Large intestine (tissue), 12 donors: ENCODE data around the gene GPRASP1. TPM values are rescaled to one million over a fixed set of nuclear protein-coding genes. Genes with fewer than 3 reads are reported as not detected.

ENCODE experiments used
- DNase-seq, 2 donors: peaks; one replicate each; pipeline versions ENCODE4 v3.0.0 to v3.0.0-alpha.2; 2013
- H3K27ac ChIP-seq: one replicate; pipeline ENCODE4 v1.5.1; 2013; ENCODE audit warnings: low read length
- H3K27me3 ChIP-seq: 2 replicates; pipeline ENCODE4 v1.6.1; 2013; ENCODE audit warnings: low read length; ENCODE audit not compliant: control insufficient read depth, insufficient read depth
- H3K36me3 ChIP-seq: 2 replicates; pipeline ENCODE4 v1.6.1; 2013; ENCODE audit warnings: low read length; ENCODE audit not compliant: control insufficient read depth, insufficient read depth
- H3K4me1 ChIP-seq: one replicate; pipeline ENCODE4 v1.6.1; 2013; ENCODE audit warnings: low read length; ENCODE audit not compliant: control insufficient read depth, insufficient read depth
- H3K4me3 ChIP-seq: one replicate; pipeline ENCODE4 v1.5.1; 2013; ENCODE audit warnings: low read length
- H3K9me3 ChIP-seq: one replicate; pipeline ENCODE4 v1.6.1; 2013; ENCODE audit warnings: mild to moderate bottlenecking, low read depth, low read length, moderate library complexity; ENCODE audit not compliant: control insufficient read depth
- WGBS: methylation state at CpG from one replicate; pipeline ENCODE4 v1.1.5; 2013; ENCODE audit warnings: low lambda C conversion rate; ENCODE audit not compliant: insufficient coverage; 5-methylcytosine and 5-hydroxymethylcytosine counted together
- long read RNA-seq, 11 donors: transcript quantifications; one replicate each; lab custom pipeline, GENCODE V29; 2026
- polyA plus RNA-seq: library from polyadenylated mRNA; unstranded; fragments of 120-200 nt; gene quantifications from one replicate; pipeline ENCODE4 v1.2.1, GENCODE V29; 2013

The GPRASP1 gene, protein sequence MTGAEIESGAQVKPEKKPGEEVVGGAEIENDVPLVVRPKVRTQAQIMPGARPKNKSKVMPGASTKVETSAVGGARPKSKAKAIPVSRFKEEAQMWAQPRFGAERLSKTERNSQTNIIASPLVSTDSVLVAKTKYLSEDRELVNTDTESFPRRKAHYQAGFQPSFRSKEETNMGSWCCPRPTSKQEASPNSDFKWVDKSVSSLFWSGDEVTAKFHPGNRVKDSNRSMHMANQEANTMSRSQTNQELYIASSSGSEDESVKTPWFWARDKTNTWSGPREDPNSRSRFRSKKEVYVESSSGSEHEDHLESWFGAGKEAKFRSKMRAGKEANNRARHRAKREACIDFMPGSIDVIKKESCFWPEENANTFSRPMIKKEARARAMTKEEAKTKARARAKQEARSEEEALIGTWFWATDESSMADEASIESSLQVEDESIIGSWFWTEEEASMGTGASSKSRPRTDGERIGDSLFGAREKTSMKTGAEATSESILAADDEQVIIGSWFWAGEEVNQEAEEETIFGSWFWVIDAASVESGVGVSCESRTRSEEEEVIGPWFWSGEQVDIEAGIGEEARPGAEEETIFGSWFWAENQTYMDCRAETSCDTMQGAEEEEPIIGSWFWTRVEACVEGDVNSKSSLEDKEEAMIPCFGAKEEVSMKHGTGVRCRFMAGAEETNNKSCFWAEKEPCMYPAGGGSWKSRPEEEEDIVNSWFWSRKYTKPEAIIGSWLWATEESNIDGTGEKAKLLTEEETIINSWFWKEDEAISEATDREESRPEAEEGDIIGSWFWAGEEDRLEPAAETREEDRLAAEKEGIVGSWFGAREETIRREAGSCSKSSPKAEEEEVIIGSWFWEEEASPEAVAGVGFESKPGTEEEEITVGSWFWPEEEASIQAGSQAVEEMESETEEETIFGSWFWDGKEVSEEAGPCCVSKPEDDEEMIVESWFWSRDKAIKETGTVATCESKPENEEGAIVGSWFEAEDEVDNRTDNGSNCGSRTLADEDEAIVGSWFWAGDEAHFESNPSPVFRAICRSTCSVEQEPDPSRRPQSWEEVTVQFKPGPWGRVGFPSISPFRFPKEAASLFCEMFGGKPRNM (N-terminal part only)
- polyA plus RNA-seq: 13.8 TPM
- long read RNA-seq, donor 1: 0 reads
- long read RNA-seq, donor 2: 0 reads
- long read RNA-seq, donor 3, full-length matches to known transcripts: 3 of 3 reads
- long read RNA-seq, donor 3, partial matches to known transcripts: 0 of 3 reads
- long read RNA-seq, donor 3, other reads (novel, unspliced or antisense): 0 of 3 reads
- long read RNA-seq, donor 4: 0 reads
- long read RNA-seq, donor 5, full-length matches to known transcripts: 1 of 1 reads
- long read RNA-seq, donor 5, partial matches to known transcripts: 0 of 1 reads
- long read RNA-seq, donor 5, other reads (novel, unspliced or antisense): 0 of 1 reads
- long read RNA-seq, donor 6: 0 reads
- long read RNA-seq, donor 7, full-length matches to known transcripts: 1 of 1 reads
- long read RNA-seq, donor 7, partial matches to known transcripts: 0 of 1 reads
- long read RNA-seq, donor 7, other reads (novel, unspliced or antisense): 0 of 1 reads
- long read RNA-seq, donor 8, full-length matches to known transcripts: 1 of 1 reads
- long read RNA-seq, donor 8, partial matches to known transcripts: 0 of 1 reads
- long read RNA-seq, donor 8, other reads (novel, unspliced or antisense): 0 of 1 reads
- long read RNA-seq, donor 9: 0 reads
- long read RNA-seq, donor 10, full-length matches to known transcripts: 1 of 1 reads
- long read RNA-seq, donor 10, partial matches to known transcripts: 0 of 1 reads
- long read RNA-seq, donor 10, other reads (novel, unspliced or antisense): 0 of 1 reads
- long read RNA-seq, donor 11: 0 reads

DNA sequence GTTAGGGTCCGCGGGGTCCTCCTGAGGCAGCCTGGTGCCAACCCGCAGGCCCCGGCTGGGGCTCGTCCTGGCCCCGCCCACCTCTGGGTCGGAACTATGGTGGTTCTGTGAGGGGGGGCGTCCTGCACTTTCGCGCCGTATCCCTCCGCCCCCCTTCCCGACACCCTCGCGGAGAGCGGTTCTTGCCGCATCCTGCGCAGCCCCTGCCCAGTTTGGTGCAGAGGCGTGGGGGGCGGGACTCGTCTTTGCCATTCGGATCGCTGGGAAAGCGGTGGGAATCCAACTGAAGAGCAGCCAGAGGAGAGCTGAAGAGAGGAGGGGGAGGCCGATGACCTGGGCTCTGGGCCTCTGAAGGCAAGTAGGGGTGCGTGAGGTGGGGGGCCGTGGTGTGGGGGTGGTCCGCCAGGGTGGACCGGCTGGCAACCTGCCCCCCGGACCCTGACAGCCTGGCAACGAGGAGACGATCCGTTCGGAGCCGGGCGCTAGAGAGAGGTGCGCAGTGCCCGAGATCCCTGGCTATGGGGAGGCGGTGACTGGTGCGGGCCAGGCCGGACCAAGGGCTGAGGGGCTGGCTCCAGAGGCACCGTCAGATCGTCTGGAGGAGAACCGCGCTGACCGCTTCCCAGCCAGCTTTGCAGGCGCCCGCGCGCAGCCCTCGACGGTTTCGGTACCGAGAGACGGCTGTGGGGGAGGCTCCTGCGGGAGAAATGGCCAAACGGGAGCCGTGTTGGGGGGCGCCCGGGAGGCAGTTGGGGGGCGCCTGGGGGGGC, at the start of gene GPRASP1:
Gene GPRASP1, plus strand, starts transcription at position 242 of the 770 bp plus-strand sequence. CDS start 2,431 bp downstream, outside the sequence.
- peak within 1 kb of the TSS; percentile 40 for H3K27ac ChIP-seq
- peaks cover 3% of the 10 kb centered on the region for H3K4me1 ChIP-seq
- H3K27me3 ChIP-seq: no peaks in the 10 kb centered on the region
- WGBS: no CpG with 5 or more reads among the region's 61 CpGs
- H3K36me3 ChIP-seq: no peaks in the 10 kb centered on the region
- H3K4me3 ChIP-seq: peak within 1 kb of the TSS; percentile 74
- no peaks in the 10 kb centered on the region for H3K9me3 ChIP-seq
- peak in 1 of 2 donors; percentile 58 for DNase-seq

GRCh38 chrX:102604327-102604726, 47.0 kb upstream of the GPRASP1 start:
- Histone ChIP-seq H3K27ac (no peak overlapping the region), H3K9me3 (no peaks in the 10 kb centered on the region), H3K27me3 (no peaks in the 10 kb centered on the region), H3K36me3 (peaks cover 16% of the 10 kb centered on the region), H3K4me1 (peaks cover 4% of the 10 kb centered on the region), H3K4me3 (no peak overlapping the region)
- no CpG with 5 or more reads among the region's 1 CpG for WGBS
- DNase-seq: no peak

- WGBS: no CpG with 5 or more reads among the region's 1 CpG
- H3K4me3 ChIP-seq: no peak overlapping the region
- peaks cover 16% of the 10 kb centered on the region for H3K36me3 ChIP-seq
- peaks cover 2% of the 10 kb centered on the region for H3K4me1 ChIP-seq
- no peak overlapping the region for H3K27ac ChIP-seq
- no peak for DNase-seq
- no peaks in the 10 kb centered on the region for H3K27me3 ChIP-seq
- no peaks in the 10 kb centered on the region for H3K9me3 ChIP-seq
Measured at GRCh38 chrX:102606115-102606514, 45.2 kb upstream of the GPRASP1 start.

DNA sequence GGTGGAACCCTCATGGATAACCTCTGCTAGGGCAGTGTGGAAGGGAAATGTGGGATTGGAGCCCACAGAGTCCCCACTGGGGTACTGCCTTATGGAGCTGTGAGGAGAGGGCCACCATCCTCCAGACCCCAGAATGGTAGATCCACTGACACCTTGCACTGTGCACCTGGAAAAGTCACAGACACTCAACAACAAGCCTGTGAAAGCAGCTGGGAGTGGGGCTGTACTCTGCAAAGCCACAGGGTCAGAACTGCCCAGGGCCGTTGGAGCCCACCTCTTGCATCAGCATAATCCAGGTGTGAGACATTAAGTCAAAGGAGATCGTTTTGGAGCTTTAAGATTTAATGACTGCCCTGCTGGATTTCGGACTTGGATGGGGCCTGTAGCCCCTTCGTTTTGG, 40.4 kb upstream of the GPRASP1 start:
- H3K36me3 ChIP-seq: no peaks in the 10 kb centered on the region
- H3K9me3 ChIP-seq: no peaks in the 10 kb centered on the region
- no CpG with 5 or more reads among the region's 4 CpGs for WGBS
- no peak for DNase-seq
- H3K27me3 ChIP-seq: no peaks in the 10 kb centered on the region
- no peak overlapping the region for H3K4me3 ChIP-seq
- H3K27ac ChIP-seq: no peak overlapping the region
- H3K4me1 ChIP-seq: no peaks in the 10 kb centered on the region

GRCh38 chrX:102624105-102624504, 27.2 kb upstream of the GPRASP1 start:
- Histone ChIP-seq H3K27me3 (no peaks in the 10 kb centered on the region), H3K4me3 (no peak overlapping the region), H3K27ac (no peak overlapping the region), H3K9me3 (peaks cover 4% of the 10 kb centered on the region), H3K4me1 (no peaks in the 10 kb centered on the region), H3K36me3 (peaks cover 10% of the 10 kb centered on the region)
- DNase-seq: no peak
- WGBS: no CpG with 5 or more reads among the region's 6 CpGs

DNA sequence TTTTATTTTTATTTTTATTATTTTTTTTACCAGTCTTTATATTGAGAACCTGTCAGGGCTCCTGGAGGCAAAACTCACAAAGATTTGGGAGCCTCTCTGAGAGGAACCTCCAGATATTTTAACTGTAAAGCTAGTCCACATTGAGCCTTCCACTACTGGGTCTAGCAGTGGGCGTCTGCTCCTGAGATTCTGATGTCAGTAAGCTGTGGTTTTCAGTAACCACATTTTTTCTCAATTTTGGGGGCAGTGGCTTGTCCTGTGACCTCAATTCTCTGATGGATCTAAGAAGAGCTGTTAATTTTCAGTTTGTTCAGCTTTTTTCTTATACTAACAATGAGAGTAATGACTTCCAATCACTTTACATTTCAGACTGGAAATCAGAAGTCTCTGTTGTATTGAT, 23.6 kb upstream of the GPRASP1 start:
- Histone ChIP-seq H3K9me3 (no peaks in the 10 kb centered on the region), H3K27ac (no peak overlapping the region), H3K27me3 (no peaks in the 10 kb centered on the region), H3K4me1 (no peaks in the 10 kb centered on the region), H3K36me3 (peaks cover 10% of the 10 kb centered on the region), H3K4me3 (no peak overlapping the region)
- WGBS: no CpG with 5 or more reads among the region's 1 CpG
- no peak for DNase-seq

- no CpG with 5 or more reads among the region's 1 CpG for WGBS
- Histone ChIP-seq H3K4me3 (no peak overlapping the region), H3K36me3 (no peaks in the 10 kb centered on the region), H3K4me1 (no peaks in the 10 kb centered on the region), H3K27me3 (no peaks in the 10 kb centered on the region), H3K27ac (no peak overlapping the region), H3K9me3 (no peaks in the 10 kb centered on the region)
- DNase-seq: no peak
Measured at GRCh38 chrX:102637561-102637960, 13.7 kb upstream of the GPRASP1 start.

GRCh38 chrX:102650903-102651241, 411 bp upstream of the GPRASP1 start:
- Histone ChIP-seq H3K9me3 (no peaks in the 10 kb centered on the region), H3K27ac (no peak overlapping the region), H3K27me3 (no peaks in the 10 kb centered on the region), H3K36me3 (no peaks in the 10 kb centered on the region), H3K4me1 (peaks cover 3% of the 10 kb centered on the region), H3K4me3 (peak overlapping the region; percentile 74)
- no peak for DNase-seq
- no CpG with 5 or more reads among the region's 23 CpGs for WGBS
